Neural cell (in vitro differentiated cells): ENCODE data around the gene GNPTG. TPM values are rescaled to one million over a fixed set of nuclear protein-coding genes. Genes with fewer than 3 reads are reported as not detected.

Source experiments
- H2AFZ ChIP-seq: fragments of 200-600, 300-800 bp; sonication (generic), shearing (Covaris generic); 2 replicates; pipeline ENCODE4 v1.6.0; 2014; ENCODE audit warnings: low read depth, mild to moderate bottlenecking, antibody characterized with exemption, low read length, moderate library complexity
- H3F3A ChIP-seq: fragments of 200-600 bp; shearing (Covaris generic); 2 replicates; pipeline ENCODE4 v1.6.1; 2016; ENCODE audit warnings: mild to moderate bottlenecking, moderate library complexity, mixed read lengths, antibody characterized with exemption, low read length; ENCODE audit not compliant: insufficient read depth, poor library complexity, severe bottlenecking
- H3K27ac ChIP-seq: fragments of 200-600, 300-800 bp; sonication (generic), shearing (Covaris generic); 2 replicates; pipeline ENCODE4 v1.5.1; 2014; ENCODE audit warnings: mild to moderate bottlenecking, low read length, moderate library complexity
- H3K27me3 ChIP-seq: fragments of 300-800, 200-600 bp; sonication (generic), shearing (Covaris generic); 2 replicates; pipeline ENCODE4 v1.6.0; 2014; ENCODE audit warnings: mild to moderate bottlenecking, low read depth, low read length, moderate library complexity; ENCODE audit not compliant: insufficient read depth
- H3K36me3 ChIP-seq: fragments of 300-800, 200-600 bp; sonication (generic), shearing (Covaris generic); 2 replicates; pipeline ENCODE4 v1.5.1; 2014; ENCODE audit warnings: mild to moderate bottlenecking, antibody characterized with exemption, low read length, moderate library complexity; ENCODE audit not compliant: insufficient read depth
- H3K4me2 ChIP-seq: fragments of 300-800, 200-600 bp; sonication (generic), shearing (Covaris generic); 2 replicates; pipeline ENCODE4 v1.6.0; 2014; ENCODE audit warnings: mild to moderate bottlenecking, low read length
- H3K4me3 ChIP-seq: fragments of 300-800, 200-600 bp; sonication (generic), shearing (Covaris generic); 2 replicates; pipeline ENCODE4 v1.5.1; 2014; ENCODE audit warnings: mild to moderate bottlenecking, low read length, moderate library complexity
- H3K79me2 ChIP-seq: fragments of 200-600 bp; shearing (Covaris generic); replicated peaks from 2 replicates; pipeline ENCODE4 v1.6.0; 2014; ENCODE audit warnings: mild to moderate bottlenecking, low read length, moderate library complexity; ENCODE audit not compliant: insufficient read depth
- H3K9ac ChIP-seq: fragments of 300-800, 200-600 bp; sonication (generic), shearing (Covaris generic); 2 replicates; pipeline ENCODE4 v1.6.1; 2016; ENCODE audit warnings: mild to moderate bottlenecking, low read length, mixed read lengths
- H3K9me2 ChIP-seq: fragments of 200-600 bp; shearing (Covaris generic); 2 replicates; pipeline ENCODE4 v1.6.1; 2016; ENCODE audit warnings: mild to moderate bottlenecking, low read length, mixed read lengths; ENCODE audit not compliant: insufficient read depth
- H3K9me3 ChIP-seq: fragments of 200-600, 300-800 bp; sonication (generic), shearing (Covaris generic); 2 replicates; pipeline ENCODE4 v1.6.1; 2016; ENCODE audit warnings: mild to moderate bottlenecking, mixed run types, low read length, moderate library complexity, mixed read lengths
- H4K20me1 ChIP-seq: fragments of 200-600 bp; shearing (Covaris generic); 2 replicates; pipeline ENCODE4 v1.6.1; 2016; ENCODE audit warnings: mild to moderate bottlenecking, mixed run types; ENCODE audit not compliant: insufficient read depth
- EP300 ChIP-seq: fragments of 450-650 bp; conservative IDR thresholded peaks from 2 replicates; pipeline ENCODE4 v1.6.1; 2014; ENCODE audit warnings: antibody characterized with exemption, mild to moderate bottlenecking, moderate library complexity; ENCODE audit not compliant: poor library complexity, severe bottlenecking
- EZH2 ChIP-seq: fragments of 200-600, 300-800 bp; shearing (Covaris generic), sonication (generic); IDR thresholded peaks from 2 replicates; pipeline ENCODE4 v1.6.1; 2014; ENCODE audit warnings: antibody characterized with exemption, low read length, borderline replicate concordance, mild to moderate bottlenecking; ENCODE audit not compliant: insufficient read depth, poor library complexity, severe bottlenecking
- MXI1 ChIP-seq: fragments of 450-650 bp; conservative IDR thresholded peaks from 2 replicates; pipeline ENCODE4 v1.6.1; 2014; ENCODE audit warnings: antibody characterized with exemption, mild to moderate bottlenecking; ENCODE audit not compliant: poor library complexity, severe bottlenecking
- POLR2AphosphoS5 ChIP-seq: IDR thresholded peaks from 2 replicates; pipeline ENCODE4 v1.6.1; 2012
- RAD21 ChIP-seq: fragments of 450-650 bp; conservative IDR thresholded peaks from 2 replicates; pipeline ENCODE4 v1.6.1; 2014; ENCODE audit warnings: antibody characterized with exemption, mild to moderate bottlenecking, moderate library complexity
- REST ChIP-seq: IDR thresholded peaks from 2 replicates; pipeline ENCODE4 v1.6.1; 2012; ENCODE audit warnings: borderline replicate concordance
- SMC3 ChIP-seq: fragments of 450-650 bp; conservative IDR thresholded peaks from 2 replicates; pipeline ENCODE4 v1.6.1; 2014; ENCODE audit warnings: antibody characterized with exemption, mild to moderate bottlenecking, moderate library complexity; ENCODE audit not compliant: poor library complexity
- TAF1 ChIP-seq: IDR thresholded peaks from 2 replicates; pipeline ENCODE4 v1.6.1; 2012; ENCODE audit warnings: low read depth
- polyA plus RNA-seq: library from polyadenylated mRNA; depleted of rRNA; stranded (reverse); fragments of >200 nt; gene quantifications from 2 replicates; pipeline ENCODE4 v1.2.3, GENCODE V29; 2014
- TF ChIP-seq, protein P1 (sequence below): fragments of 450-650 bp; IDR thresholded peaks from 2 replicates; pipeline ENCODE4 v1.5.1; 2014; ENCODE audit warnings: antibody characterized with exemption, mild to moderate bottlenecking, moderate library complexity; ENCODE audit not compliant: poor library complexity, severe bottlenecking

GNPTG gene
- polyA plus RNA-seq, 1 donor from 2014 or later, result 90.5 TPM

GRCh38 chr16:1401758-1402154 lies 50.0 kb downstream of the GNPTG start:
- H3K27ac ChIP-seq, result no peak overlapping the region
- no peak overlapping the region for H2AFZ ChIP-seq
- H3K79me2 ChIP-seq, result no peaks in the 10 kb centered on the region
- H3K36me3 ChIP-seq, result no peaks in the 10 kb centered on the region
- no peaks in the 10 kb centered on the region for H3K27me3 ChIP-seq
- no peak overlapping the region for H3K9ac ChIP-seq
- no peak overlapping the region for H3K4me2 ChIP-seq
- no peaks in the 10 kb centered on the region for H4K20me1 ChIP-seq
- no peaks in the 10 kb centered on the region for H3F3A ChIP-seq
- H3K9me2 ChIP-seq, result no peaks in the 10 kb centered on the region
- H3K4me3 ChIP-seq, result no peak overlapping the region
- TF ChIP-seq POLR2AphosphoS5 (no peak), EZH2 (no peak), TAF1 (no peak), REST (no peak), MXI1 (no peak), EP300 (no peak), RAD21 (no peak), SMC3 (no peak)
- TF ChIP-seq, protein P1, sequence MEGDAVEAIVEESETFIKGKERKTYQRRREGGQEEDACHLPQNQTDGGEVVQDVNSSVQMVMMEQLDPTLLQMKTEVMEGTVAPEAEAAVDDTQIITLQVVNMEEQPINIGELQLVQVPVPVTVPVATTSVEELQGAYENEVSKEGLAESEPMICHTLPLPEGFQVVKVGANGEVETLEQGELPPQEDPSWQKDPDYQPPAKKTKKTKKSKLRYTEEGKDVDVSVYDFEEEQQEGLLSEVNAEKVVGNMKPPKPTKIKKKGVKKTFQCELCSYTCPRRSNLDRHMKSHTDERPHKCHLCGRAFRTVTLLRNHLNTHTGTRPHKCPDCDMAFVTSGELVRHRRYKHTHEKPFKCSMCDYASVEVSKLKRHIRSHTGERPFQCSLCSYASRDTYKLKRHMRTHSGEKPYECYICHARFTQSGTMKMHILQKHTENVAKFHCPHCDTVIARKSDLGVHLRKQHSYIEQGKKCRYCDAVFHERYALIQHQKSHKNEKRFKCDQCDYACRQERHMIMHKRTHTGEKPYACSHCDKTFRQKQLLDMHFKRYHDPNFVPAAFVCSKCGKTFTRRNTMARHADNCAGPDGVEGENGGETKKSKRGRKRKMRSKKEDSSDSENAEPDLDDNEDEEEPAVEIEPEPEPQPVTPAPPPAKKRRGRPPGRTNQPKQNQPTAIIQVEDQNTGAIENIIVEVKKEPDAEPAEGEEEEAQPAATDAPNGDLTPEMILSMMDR, result no peak
- no peaks in the 10 kb centered on the region for H3K9me3 ChIP-seq

DNA sequence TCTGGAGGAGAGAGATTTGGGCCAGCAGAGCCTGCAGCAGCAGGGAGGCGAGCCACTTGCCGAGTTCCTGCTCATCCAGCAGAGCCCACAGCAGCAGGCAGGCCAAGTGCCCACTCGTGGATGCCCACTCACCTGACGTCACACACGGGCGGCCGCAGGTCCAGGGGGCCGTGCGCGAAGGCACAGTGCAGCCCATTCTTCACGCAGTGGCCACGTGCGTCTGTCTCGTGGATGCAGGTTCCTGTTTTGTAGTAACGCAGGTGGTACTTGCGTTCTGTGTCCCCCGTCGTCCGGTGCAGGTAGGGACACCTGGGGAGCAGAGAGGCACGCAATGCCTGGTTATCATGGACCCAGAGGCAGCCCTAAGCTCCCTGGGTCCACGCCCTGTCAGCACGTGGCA lies 51.3 kb downstream of the GNPTG start:
- Histone ChIP-seq H3K9me2 (no peaks in the 10 kb centered on the region), H3K27ac (no peak overlapping the region), H4K20me1 (no peaks in the 10 kb centered on the region), H3K4me2 (no peak overlapping the region), H3K79me2 (peaks cover 10% of the 10 kb centered on the region), H2AFZ (no peak overlapping the region), H3F3A (no peaks in the 10 kb centered on the region), H3K27me3 (no peaks in the 10 kb centered on the region), H3K9ac (no peak overlapping the region), H3K36me3 (no peaks in the 10 kb centered on the region), H3K9me3 (no peaks in the 10 kb centered on the region), H3K4me3 (no peak overlapping the region)
- TF ChIP-seq EZH2 (no peak), POLR2AphosphoS5 (no peak), MXI1 (no peak)

- no peaks in the 10 kb centered on the region for H4K20me1 ChIP-seq
- TF ChIP-seq SMC3 (no peak), REST (no peak)
- H3K79me2 ChIP-seq, result peaks cover 17% of the 10 kb centered on the region
- no peak overlapping the region for H3K9ac ChIP-seq
- no peaks in the 10 kb centered on the region for H3K36me3 ChIP-seq
- H3K27me3 ChIP-seq, result no peaks in the 10 kb centered on the region
- H3K27ac ChIP-seq, result no peak overlapping the region
- H3K9me3 ChIP-seq, result no peaks in the 10 kb centered on the region
- H3K4me2 ChIP-seq, result no peak overlapping the region
- no peak overlapping the region for H2AFZ ChIP-seq
- no peak overlapping the region for H3K4me3 ChIP-seq
- no peaks in the 10 kb centered on the region for H3K9me2 ChIP-seq
- H3F3A ChIP-seq, result no peaks in the 10 kb centered on the region
Observed at GRCh38 chr16:1403733-1404132, 52.0 kb downstream of the GNPTG start.
